Measurements from ENCODE around the gene PAK5.

PAK5 gene

DNA sequence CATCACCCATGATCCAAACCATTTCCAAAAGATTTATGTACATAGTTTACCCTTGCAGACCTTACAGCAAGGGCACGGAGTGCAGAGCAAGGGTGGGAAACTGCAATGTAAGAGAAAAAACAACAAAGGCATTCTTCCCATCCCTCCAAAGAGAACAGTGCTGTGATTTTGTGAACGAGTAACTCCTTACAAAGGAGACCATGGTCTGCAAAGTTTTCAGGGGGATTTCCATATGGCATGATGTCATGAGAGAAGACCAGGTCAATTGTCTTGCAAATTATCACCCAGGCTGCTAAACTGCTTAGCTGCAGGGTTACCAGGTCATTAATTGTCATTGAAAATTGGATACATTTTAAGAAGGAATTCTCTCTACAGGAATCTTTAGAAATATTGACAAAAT, 266.2 kb downstream of the PAK5 start:
- no peak for DNase-seq

DNA sequence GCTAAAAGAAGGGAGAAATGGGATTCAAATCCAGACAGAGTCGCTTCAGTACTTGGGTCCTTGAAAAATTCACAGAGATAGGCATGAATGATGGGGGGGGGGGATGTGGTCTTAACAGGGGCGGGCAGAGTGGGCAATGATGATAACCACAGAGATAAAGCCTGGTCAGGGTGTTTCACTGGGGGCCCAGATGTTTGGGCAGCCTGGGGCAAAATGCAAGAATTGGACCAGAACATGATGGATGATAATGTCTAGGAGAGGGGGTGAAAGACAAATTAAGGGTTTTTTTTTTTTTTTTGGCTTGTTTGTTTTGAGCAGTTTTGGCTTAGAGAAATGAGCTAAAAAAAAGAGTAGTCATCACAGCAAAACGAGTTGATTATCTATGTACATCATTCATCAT, 267.1 kb downstream of the PAK5 start:
- no peak for DNase-seq

DNA sequence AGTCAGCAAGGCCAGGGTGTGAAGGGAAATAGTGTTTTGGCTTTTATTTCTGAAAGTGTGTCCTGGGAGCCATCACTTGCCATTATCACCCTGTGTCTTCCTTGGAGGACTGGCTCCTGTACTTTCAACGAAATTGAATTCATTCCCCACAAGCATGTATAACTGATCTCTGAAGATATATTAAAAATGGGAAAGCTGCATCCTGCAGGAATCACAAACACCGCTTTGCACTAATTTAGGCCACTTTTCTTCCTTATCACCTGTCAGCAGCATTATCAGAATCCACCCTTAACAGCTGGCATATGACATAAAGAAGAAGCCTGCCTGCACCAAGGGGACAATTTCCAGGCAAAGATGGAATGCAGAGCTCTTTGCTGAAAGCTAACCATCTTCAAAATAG, 268.3 kb downstream of the PAK5 start:
- DNase-seq: no peak

DNA sequence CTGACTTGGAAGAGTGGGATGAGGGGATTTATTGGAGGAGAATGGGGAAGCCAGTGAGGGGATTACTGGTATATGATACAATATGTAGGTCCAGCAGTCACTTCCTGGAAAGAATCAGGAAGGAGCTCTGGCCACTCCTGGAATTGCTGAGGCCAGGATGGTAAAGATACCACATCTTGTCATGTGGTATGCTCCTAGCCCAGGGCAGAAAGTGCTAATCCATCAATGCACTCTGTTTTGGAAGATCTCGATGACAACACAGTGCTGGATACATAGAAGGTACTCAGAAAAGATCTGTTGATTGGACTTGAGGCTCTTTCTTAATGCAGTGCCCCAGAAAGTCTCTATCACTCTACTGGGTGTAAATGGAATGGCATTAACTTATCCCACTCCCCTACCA, 271.9 kb downstream of the PAK5 start:
- DNase-seq: no peak

DNA sequence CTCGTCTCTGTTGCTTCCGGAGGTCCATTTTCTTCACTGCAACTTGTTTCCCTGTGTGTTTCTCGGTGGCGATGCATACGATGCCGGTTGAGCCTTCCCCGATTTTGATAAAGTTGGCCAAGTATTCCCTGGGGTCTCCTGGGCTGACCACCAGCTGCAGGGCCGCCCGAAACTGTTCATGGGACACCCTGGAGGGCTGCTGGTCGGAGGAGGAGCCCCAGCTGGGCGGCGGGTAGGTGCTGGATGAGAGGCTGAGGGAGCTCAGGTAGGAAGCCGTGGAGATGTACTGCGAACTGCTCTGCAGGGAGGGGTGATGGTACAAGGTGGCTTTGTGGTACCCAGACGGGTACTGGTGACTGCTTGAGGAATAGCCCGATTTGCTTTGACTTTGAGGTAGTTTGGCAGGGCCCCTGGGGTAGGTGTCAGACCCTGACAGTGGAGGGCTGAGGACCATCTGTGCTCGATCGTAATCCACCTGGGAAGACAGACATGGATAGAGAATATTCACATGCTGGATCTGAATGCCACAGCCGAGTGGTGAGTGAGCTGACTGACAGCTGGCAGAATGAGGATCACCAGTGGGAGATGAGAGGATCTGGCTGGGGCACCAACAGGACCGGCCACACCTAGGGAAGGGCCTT, 272.8 kb downstream of the PAK5 start:
- no peak for DNase-seq

DNA sequence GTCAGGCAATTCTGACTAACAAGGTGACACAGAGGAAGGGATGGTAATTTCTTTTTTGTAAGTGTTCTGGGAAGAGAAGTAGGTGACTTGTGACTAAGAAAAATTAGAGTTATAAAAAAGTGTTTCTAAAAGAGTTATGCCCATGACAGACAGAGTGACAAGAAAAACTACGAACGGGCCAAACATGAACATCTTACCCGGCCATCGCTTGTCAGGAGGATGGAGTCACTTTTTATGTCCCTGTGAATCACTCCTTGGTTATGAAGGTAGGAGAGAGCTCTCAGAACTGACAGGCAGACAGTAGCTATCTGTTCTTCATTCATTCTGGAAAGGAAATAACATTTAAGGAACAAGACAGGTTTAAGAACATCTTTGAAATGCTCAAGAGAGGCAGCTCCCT, 281.5 kb downstream of the PAK5 start:
- no peak for DNase-seq

DNA sequence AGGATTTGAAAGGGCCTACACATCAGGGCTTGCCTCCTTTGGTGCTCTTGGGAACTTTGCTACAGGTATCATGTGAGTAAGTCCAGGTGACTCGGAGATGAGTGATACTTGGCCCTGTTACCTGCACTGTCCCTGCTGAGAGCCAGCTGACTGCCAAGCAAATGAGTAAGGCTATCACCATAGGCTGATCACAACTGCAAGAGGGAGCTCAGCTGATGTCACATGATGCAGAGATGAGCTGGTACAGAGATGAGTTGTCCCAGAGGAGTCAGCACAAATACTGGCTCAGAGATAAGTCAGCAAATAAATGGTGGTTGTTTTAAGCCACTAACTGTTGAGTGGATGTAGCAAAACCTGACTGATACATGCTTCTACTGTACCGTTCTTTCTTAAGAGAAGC, 283.1 kb downstream of the PAK5 start:
- DNase-seq: no peak

DNA sequence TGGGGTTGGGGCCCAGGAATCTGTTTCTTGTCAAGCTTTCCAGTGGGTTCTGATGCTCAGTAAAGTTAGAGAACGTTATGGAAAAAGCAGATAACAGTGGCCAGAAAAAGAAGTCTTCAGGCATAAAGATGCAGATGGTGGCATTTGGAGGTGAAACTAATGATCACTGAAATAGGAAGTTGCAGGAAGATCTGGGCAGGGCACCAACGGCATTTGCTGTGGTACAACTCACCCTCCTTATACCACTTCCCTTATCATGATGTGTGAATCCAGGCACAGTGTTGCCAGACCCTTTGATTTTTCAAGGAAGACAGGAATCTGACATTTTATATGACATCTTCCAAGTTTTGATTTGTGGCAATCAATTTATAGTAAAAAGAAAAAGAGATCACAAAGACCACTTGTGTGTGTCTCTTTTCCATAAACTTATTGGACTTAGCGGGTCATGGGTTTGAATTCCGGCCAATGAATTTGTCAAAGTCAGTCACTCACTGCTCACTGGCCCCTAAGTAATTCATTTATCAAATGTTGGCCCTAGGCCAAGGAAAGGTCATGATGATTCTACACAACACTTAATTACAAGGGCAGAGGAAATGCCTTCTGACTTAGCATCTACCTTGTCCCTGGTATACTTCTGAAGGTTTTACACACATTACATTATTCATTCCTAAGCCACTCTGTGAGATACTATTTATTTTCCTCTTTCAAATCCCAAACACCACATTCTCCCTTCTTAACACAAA, 286.9 kb downstream of the PAK5 start:
- DNase-seq: no peak

DNA sequence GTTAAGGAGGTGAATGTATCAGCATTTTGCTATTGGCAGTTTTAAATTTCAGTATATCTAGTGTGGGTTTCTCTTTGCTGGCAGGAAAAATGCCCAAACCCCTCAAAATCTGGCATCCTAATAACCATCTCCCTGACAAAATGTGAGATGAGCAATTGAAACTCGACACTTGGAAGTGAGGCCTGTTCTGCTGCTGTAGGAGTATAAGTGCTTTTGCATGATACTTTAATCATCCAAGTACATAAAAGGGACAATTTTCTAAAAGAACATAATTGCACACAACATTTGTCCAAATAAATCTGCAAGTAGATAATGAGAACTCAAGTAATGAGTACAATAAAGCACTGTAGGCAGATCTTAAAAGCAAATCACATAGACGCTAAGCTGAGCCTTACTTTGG, 288.0 kb downstream of the PAK5 start:
- no peak for DNase-seq

DNA sequence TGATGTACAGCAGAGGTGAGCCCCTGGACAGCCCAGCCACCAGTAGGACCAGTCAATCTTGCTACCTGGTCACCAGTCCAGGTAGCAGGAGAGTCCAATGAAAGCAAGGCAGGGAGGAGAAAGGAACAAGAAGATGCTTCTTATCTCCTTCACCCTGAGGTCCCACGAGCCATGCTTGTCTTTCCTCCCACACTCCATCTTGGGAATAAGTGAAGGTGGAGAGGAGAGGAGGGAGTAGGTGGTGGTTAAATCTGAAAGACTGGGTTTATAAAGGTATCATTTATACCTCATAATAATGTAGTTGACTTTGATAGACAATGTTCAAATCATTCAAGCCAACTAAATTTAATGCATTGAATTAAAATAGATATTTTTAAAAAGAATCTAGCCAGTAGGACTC, 288.6 kb downstream of the PAK5 start:
- DNase-seq: no peak

DNA sequence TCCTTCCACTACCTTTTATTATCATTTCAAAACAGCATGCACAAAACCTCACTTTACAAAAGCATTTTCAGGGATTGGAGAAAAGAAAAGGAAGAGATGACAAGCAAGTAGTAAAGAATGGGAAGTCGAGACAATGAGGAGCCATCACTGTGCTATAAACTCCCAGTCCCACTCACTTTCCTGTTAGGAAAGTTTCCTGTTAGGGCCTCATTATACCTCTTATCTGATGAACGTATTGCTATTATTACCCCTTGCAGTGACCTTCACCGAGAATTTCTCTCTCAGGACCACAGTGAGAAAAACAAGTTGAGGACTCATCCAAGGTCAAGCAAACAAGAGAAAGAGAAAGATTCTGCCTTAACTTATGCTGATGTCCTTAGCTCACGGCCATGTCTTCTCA, 295.7 kb downstream of the PAK5 start:
- DNase-seq: no peak

DNA sequence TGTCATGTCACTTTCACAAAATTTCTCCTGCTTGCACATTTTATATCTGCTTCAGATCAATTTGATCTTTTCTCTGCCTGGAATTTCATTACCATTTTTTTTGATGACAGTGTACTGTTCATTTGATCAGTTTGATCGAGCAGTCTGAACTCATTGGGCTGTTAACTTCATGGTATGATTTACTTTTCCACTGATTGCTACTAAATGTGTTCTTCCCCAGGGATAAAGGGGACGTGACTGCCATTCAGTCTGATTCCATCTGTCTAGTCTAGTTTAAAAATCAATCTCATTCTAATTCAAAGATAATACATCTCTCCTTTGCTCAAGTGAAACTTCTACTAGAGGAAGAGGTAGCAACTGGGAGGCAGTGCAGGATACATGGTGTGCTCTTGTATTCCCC, 303.4 kb downstream of the PAK5 start:
- DNase-seq: no peak

DNA sequence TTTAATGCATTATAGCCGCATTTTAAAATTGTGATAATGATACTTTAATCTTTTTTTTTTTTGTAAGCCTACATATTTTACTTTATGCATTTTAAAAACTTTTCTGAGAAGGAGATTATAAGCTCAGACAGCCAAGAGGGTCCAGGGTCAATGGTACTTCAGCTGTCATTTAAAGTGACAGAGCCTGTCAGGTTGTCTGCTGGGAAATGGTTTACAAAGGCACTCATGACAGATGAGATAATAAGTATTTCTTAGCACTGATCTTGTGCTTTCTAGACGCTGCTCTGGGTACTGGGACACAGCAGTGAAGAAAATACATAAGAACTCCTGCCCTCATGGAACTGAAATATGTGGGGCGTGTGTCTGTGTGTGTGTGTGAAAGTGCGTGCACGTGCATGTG, 304.9 kb downstream of the PAK5 start:
- no peak for DNase-seq

DNA sequence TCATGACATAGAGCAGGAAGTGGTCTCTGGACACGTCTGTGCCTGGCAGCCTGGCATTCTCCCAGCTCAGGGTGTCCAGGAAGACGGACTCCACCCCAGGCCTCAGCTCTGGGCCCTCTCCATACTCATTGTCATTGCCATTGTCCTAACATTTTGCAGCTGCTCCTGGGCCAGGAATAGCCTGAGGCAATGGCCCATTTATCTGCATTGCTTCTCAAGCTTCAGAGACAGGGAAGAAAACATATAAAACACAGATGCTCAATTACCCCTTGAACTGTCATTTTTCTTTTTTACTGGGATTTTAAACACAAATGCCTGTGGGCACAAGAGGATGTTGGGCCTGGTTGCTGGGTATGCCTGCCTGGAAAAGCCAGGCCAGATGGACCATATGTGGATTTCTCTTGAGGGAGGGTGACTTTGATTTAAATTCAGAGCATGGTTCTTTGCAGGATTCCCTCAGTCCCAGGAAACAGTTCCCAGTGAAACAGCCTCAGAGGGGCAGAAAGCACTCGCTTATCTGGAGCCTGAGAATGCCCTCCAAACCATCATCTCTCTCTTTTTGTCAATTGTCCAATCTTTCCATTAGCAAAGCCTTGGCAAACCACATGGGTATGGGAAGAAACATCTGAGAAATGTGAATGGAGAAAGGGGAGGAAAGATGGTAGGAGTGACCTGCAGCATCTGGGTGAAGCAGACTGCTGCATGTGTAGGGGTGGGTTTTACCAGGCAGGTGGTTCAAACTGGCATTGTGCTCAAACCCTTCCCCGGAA, 306.6 kb downstream of the PAK5 start:
- DNase-seq: no peak

DNA sequence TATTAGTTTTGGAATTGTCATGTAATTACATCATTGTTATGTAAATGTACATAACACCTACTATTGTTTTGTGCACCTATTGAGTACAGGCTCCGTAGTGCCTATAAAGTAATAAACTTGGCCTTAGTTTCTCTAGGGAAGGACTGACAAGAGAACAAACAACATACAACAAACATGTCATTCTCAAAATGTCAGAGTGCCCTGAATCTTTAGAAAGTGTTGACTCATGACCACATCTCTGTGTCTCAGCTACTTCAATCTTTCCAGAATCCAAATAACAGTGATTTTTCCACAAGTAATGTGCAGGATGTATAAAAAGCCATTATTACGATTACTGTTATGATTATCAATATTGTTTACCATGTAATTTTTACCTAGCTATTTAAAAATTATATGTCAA, 307.3 kb downstream of the PAK5 start:
- no peak for DNase-seq

DNA sequence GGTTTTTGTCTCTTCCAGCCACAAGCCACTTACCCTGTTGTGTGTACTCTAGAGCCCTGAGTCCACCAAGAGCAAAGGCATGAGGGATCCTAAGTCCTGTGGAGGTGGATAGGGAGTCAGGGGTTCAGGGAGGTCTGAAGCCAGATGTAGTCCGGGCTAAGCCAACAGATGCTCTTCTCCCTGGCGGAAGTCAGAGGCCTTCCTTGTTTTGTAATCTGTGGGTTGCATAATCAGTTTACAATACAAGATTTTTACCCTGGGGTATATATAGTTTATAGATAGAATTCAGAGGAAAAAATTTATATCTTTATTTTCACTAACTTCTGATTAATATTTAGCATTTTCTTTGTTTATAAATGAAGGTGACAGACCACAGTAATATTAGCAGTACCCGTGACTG, 315.2 kb downstream of the PAK5 start:
- DNase-seq: no peak

DNA sequence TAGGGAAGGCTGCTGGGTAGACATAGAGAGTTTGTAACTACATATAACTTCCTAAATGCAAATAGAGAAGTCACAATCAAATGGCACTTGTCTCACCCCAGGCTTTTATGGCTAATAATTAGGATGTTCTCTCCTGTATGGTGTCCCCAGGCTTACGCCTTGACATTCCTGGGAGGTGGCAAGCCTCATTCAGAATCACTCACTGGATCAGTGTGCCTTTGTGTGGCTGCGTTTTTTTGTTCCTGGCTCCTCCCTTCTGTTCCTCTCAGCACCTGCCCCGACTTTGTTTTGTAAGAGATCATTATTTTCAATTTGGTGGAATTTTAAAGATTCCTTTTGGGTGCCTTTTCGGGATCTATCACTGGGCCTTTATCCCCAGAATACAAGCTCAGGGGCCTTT, 318.8 kb downstream of the PAK5 start:
- DNase-seq: no peak

DNA sequence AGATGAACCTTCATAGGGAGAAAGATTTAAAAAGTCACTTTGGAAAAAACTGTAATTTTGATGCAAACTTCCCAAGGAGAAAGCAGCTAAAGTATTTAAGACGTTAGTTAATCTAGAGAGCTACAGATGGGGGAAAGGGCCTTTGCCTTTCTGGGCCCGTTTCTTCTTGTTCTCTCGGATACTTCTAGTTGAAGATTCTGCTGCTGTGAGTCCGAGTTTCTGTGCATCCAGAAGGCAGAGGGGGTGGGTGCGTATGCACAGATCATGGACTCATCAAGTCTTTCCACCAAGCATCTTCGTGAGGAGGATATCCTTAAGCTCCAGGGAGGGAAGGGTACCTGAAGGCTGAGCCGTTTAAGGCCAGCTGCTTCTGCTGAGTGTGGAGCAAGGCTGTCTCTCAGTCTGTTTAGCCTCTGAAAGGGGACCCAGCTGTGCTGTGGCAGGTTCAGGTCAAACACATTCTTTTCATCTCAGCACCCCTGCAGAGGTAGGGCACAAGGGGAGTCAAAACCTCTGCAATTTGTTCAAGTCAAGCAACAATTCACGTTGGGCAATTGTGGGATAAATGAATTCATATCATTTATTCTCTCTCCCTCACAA, 320.2 kb downstream of the PAK5 start:
- DNase-seq: no peak

DNA sequence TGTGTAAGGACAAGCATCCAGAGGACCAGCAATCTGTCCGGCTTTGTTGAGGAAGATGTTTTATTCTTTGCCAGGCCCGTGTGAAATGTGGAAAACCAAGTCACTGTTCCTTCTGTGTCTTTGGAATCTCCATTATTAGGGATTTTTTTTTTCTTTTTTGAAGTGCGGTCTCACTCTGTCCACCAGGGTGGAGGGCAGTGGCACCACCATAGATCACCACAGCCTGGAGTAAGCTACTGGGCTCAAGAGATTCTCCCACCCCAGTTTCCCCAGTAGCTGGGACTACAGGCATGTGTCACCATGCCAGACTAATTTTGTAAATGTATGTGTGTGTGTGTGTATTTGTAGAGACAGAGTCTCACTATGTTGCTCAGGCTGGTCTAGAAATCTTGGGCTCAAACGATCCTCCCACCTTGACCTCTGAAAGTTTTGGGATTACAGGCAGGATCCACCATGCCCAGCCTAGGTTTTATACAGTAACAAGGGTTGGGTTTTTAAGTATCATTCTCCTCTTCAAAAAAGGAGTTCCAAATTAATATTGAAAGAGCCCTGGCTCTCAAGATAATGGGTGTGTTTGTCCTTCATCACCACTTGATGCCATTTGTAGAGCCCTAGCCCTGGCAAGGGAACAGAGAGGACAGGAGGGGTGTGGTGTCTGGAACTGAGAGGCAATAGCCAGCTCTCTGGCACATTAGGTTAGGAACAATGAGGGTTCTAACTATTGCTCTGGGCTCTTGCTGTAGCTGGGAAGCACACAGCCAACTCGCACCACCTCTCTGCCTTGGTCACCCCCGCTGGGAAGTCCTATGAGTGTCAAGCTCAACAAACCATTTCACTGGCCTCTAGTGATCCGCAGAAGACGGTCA, 321.3 kb downstream of the PAK5 start:
- DNase-seq: no peak

DNA sequence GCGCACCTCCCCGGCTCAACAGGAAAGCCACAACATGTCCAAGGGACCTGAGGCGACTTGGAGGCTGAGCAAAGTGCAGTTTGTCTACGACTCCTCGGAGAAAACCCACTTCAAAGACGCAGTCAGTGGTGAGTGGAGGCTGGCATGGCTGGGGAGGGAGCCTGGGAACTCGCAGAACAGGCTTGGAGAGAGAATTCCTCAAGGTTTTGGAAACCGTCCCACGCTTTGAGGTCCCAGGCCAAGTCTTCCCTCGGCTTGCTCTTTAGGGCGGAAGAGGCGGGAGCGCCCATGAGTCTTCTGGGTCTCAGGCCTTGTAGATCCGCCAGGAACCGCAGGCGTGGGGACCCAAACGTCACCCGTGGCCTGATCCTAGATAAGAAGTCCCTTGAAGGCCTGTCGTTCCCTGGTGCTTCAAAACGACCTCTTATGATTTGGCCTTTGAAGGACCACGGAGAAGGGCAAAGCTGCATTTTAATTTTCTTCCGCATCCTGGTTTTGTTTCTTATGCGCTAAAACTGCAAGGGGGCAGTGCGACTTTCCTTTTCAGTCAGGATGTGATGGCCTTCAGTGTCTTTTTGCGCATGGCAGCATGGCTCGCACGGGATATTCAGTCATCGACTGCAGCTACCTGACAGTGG, 322.5 kb downstream of the PAK5 start:
- DNase-seq: no peak

DNA sequence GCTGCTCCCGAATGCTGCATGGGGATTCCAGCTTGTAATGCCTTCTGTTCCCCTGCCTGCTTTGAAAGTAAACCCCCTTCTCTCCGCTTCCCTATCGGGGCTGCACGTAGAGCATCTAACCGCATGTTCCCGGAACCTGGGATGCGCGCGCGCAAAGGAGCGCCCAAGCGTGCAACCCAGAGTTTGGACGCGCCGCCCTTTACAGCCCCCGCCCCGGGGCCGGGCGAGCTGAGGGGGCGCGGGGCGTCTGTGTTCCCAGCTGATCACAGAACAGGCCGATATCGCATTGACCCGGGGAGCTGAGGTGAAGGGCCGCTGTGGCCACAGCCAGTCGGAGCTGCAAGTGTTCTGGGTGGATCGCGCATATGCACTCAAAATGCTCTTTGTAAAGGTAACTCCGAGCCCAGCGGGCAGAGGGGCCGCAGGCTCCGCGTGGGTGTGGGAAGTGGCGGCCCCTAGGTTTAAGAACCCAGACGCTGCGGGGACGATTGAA, 323.1 kb downstream of the PAK5 start:
- DNase-seq: no peak

DNA sequence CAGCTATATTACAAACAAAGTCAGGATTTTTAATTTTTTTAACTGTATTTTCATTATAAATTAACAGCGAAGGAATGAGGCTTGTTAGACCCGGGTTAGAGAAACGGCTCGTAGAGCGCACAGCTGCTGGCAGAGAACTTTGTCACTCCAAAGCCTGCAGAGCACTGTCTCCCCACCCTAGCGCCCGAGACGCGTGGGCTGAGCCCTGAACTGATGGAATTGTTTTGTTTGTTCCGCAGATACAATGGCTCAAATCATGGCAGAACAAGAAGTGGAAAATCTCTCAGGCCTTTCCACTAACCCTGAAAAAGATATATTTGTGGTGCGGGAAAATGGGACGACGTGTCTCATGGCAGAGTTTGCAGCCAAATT, 323.7 kb downstream of the PAK5 start:
- no peak for DNase-seq

Measured in activated T-cell treated with anti-CD3 and anti-CD28 coated beads for 4 hours (primary cell).